HG03439 (cell line): Measurements from ENCODE around the gene NDUFB10.

Experiments used
- ATAC-seq: cut with Tn5 transposase; IDR thresholded peaks from one replicate; pipeline ENCODE4 v1.9.1; 2021; ENCODE audit warnings: mild to moderate bottlenecking, moderate library complexity; ENCODE audit not compliant: unreplicated experiment

Gene NDUFB10

DNA sequence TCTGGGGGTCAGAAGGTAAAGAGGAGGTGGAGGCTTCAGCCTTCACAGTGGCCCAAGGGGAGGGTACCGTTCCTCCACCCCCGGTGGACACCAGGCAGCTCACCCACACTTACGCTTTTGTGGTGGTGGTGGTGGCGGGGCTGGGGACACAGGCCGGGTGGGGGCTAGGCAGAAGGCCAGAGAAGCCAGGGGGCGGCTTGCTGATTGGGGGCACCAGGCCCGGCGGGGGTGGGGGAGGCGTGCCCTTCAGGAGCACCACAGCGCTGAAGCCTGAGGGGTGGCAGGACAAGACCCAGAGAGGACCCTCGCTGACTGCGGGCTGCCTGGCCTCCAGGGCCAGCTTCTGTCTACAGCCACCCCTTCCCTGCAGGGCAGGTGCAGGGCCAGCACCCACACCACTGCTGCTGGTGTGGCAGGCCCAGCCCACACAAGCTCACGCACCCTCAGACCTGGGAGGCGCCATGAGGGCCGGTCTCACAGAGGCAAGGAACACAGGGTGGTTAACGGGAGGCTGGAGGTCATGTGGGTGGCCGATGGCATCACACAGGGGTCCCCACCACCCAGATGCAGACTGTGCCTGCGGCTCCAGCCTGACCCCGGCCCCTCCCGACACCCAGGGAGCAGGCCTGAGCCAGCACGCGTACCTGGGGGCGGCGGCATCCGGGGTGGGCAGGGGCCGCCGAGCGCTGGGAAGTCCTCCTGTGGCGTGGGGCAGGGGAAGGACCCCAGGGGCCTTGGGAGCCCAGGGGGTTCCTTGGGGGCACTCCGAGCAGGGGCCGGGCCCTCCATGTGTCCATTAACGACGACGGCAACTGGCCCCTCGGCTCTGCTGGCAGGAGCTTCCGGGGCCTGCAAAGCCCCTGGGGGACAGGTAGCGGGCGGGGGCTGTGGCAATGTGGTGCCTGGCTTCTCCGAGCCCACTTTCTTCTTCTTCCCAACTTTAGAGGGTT, 39.8 kb downstream of the NDUFB10 start:
- ATAC-seq: no peak

DNA sequence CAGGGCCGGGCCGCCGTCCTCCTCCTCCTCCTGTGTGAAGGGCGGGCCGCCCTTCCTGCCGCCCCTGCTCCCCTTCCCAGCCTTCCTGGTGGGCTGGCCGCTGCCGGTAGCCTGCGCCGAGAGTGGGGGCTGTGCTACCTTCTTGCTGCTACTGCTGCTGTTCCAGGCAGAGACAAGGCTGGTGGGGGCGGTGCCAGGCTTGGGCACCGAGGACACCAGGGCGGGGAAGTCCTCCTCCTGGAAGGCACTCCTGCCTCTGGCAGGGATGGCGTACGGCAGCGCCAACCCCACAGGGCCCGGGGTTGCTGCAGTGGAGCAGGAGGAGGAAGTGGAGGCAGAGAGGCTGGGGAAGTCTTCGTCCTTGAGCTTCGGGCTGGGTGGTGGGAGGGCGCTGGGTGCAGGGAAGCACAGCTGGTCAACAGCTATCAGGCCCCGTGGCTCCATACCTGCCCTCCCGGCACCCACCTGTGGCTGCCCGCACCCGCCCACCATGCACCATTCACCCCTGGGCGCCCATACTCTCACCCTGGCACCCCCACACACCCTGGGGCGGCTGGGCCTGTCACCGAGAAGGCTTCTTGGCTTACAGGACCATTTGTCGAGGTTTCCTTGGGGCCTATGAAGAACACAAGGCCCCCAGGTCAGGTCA, 40.7 kb downstream of the NDUFB10 start:
- no peak for ATAC-seq

DNA sequence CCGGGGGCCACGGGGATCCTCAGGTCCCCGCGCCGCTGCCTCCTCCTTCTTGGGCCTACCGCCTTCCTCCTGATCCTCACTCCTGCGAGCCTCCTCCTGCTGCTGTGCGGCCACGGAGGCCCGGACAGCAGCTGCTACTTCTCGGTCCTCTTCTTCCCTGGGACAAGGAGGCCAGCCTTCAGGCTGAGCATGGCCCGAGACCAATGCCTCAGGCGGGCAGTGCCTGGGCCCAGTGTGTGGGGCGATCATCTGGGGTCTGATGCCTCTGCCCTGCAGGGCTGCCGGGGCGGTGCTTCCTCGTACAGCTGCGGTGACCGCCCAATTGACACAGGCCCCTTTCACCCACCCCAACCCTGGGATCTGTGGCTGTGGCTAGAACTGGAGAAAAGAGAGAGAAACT, 41.7 kb downstream of the NDUFB10 start:
- ATAC-seq: no peak

DNA sequence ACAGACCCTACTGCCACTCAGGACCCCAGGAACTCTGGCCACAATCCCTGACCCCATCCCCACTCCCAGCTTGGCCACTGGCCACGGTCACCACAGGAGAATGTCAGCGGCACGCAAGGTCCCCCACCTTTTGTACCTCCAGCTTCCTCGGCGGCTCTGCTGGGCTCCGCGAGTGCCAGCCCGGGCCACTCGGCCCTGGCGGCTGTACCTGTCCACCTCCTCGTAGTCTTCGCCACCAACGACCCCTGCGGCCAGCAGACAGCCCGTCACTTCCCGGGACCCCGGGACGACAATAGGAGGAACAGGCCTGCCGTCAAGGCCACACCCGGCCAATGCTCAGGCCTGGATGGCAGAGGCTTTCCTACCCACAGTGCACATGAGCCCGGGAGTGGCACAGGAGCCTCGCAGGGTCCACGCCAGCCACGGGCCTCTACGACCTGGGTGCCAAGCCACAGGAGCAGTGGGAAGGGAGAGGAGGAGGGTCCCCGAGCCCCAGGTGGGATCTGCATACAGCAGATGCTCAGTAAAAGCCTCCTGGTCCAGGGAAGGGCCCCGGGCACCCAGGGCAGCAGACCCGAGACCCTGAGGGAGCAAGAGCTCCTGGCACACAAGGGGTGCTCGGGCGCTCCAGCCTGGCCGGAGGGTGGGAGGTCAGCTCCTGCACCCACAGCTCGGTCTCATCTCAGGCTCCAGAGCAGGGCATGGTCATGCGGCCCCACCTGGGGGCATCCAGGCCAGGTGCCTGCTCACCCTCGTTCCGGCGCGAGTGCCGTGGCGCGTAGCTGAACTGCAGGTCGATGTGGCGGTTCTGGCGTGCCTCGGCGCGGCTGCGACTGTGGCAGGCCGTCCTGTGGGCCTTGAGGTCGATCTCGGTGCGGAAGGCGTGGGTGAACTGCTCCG, 42.4 kb downstream of the NDUFB10 start:
- no peak for ATAC-seq

DNA sequence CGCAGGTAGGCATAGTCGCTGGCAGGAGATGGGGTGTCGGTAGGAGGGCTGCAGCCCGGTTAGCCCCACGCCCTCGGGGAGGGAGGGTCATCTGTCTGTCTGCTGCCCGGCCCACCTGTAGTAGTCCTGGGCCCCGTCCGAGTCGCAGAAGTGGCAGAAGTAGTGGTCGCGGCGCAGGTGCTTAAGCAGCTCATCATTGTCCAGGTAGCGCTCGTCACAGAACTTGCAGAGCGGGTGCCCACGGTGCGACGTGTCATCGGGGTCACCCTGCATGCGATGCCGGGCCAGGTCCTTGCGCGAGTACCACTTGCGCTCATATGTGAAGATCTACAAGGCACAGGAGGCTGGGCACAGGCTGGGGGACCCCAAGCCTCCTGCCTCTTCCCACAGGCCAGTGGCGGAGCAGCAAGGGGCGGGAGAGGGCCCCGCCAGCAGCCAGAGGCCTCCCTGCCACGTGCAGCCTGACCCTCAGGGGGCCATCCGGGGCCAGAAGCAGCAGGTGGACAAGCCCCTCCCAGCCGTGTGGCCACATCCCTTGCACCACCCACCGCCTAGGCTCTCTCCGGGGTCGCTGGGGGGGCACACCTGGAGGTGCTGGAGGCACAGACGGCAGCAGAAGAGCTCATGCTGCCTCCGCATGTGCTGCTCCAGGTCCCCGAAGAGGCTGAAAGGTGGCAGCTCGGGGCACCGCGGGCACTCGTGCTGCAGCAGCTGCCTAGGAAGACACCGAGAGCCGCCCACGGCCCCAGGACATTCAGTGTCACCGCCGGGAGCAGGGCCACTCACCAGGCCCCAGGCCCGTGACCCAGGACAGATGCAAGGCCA, 43.3 kb downstream of the NDUFB10 start:
- ATAC-seq: no peak

DNA sequence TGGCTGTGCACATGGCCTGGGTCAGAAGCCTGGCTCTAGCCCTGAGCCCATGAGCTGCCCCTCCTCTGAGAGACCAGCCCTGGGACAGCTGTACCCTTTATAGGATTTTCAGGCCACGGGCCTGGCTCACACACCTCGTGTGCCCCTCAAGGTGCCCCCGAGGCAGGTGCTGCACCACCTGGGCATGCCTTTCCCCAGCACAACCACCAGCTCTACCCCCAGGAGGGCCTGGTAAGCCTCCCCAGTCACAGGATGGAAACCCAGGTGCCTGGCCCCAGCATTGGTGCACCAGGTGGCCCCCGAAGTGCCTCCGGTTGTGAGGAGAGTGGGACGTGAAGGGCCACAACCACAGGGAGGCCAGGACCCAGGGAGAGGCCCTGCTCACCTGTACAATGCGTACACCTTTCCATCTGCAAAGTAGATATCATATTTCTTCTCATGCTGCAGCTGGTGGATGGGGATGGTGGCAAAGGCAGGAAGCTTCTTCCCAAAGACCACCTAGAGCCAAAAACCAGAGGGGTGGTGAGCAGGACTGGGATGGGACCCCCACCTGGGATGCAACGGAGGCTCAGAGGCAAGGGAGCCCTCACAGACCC, 44.0 kb downstream of the NDUFB10 start:
- ATAC-seq: no peak

DNA sequence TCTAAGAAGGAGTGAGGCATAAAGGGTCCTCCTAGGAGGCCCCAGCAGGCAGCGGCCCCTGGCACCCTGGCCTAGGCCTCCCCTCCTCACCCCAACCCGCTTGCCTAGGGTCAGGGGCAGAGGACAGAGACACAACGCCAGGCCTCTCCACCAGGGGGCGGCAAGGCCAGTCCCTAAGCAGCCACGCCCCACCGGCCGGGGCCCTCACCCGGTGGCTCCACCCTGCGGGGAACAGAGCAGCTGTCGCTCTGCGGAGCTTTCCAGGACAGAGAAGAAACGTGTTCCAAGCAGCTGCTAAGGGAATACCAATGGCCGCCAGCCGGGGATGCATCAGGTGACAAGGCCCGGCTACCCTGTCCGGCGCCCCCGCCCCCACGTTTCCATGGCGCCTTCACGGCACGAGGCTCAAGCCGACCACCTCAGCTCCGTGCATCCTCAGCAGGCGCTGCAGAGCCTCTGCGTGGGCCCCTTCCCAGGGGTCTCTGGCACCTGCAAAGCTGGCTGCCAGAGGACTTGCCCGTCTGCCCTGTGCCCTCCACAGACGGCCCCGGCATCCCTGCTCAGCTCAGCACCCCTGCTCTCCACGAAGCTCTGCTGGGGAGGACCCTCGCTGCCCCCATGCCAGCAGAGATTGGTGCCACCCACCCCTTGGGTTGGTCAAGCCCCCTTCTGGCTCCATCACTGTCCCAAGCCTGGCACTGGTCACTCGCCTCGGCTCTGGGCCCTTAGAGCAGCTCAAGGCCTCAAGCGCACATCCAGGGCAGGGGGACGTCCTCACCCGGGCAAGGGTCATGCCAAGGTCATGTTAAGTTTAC, 44.7 kb downstream of the NDUFB10 start:
- peak; percentile 59 for ATAC-seq

DNA sequence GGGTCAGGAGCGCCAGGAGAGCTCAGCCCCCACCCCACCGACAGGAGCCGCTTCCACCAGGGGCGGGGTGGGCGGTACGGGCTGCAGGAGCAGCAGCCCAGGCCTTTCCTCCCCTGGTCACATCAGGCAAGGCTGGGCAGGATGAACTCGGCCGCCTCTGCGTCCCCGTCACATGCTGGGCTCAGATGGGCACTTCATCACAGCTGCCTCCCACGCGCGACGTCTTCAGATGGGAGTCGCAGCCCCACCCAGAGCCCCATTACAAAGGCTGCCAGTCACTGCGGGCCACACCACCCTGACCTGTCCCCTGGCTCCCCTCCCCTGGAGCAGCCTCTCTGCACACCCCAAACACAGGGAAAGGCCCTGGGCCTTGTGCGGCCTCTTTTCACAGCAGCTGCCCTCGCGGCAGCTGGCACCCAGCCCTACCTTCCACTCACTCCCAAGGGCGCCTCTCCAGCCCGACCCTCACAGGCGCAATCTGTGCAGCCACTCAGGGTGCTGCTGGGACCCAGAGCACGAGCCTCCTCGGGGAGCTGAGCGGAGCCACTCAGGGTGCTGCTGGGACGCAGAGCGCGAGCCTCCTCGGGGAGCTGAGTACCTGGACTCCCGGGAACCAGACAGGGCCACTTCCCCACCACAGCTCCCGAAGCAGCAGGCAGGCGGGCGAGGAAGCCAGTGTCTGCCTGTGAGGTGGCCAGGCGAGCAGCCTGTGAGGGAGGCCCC, 45.6 kb downstream of the NDUFB10 start:
- ATAC-seq: no peak

DNA sequence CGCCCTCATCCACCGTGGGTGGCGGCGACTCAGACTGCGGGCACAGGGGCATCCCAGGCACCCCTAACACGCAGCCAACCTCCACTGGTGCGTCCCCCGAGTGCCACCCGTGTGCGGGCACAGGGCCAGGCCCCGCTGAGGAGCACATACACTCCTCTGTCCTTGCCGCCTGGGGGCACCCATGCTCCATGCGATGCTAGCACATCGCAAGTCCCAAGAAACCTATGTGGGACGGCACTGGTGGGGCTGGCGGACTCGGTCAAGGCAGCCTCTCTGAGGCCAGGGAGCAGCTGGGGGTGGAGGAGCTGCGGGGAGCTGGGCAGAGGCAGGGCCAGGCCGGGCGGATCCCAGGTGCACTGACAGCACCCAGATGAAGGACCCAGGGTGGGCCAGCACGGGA, 46.3 kb downstream of the NDUFB10 start:
- no peak for ATAC-seq

DNA sequence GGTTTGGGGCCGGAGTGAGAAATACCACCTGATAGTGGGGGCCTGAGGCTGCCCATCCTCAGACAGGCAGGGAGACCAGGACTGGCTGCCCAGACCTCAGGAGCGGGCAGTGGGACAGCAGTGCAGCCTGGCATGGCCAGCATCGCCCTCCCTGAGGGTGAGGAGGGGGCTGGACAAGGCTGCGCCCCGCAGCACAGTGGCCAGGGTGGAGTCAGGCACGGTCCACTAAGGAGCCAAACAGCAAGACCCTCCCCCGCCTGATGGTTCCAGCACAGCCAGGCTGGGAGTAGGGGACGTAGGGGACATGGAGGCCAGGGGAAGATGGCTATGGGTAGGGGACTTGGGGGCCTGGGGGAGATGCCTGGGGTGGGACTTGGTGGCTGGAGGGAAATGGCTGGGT, 47.0 kb downstream of the NDUFB10 start:
- ATAC-seq: no peak

DNA sequence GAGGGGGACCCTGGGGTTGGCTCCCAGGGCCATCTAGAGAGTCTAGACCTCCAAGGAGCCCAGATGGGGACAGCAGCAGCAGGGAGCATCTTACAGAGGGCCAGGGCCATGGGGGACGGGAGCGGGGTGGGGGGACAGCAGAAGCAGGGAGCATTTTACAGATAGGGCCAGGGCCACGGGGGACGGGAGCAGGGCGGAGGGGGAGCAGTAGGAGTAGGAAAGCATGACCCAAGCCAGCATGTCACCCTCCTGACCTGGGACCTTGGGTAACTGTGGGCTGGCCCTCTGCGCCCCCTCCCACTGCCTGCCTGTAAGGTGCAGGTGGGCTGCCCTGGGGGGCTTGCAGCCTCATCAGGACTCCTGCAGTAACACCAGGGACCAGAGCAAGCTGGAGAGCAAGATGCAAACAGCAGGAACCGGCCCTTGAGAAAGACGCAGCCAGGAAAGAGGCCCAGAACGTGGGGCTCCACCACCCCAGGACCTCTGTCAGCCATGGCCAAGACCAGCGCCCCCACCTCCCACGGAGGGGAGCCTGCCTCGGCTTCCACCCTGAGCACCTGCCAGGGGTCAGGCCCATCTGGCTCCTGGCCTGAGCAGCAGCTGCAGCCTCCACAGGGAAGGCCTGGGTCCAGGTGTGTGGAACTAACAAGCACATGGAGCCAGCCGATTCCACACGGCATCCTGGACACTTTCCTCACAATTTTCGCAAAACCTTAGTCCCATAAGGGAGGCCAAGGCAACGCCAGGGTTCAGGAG, 47.9 kb downstream of the NDUFB10 start:
- ATAC-seq: no peak

DNA sequence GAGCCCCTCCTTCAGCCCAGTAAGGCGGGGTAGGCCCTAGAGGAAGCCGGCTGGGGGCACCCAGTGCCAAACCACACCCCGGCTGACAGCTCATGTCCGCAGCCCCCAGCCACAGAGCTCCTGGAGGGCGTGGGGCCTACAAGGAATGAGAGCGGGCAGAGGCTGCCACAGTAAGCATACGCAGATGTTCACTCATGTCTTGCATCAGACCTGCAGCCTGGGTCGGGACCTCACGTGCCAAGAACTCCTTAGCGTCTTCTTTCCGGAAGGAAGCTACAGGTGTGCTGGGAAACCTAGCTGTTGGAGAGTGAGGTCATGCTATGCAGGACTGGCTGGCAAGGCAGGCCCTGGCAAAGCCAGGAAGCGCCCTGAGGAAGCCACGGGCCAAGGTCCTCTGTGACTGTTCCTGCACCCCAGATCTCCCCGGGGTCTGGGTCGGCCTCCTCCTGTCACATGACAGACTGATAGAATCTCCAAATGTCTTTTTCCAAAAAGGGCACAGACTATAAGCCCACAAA, 48.7 kb downstream of the NDUFB10 start:
- ATAC-seq: no peak

DNA sequence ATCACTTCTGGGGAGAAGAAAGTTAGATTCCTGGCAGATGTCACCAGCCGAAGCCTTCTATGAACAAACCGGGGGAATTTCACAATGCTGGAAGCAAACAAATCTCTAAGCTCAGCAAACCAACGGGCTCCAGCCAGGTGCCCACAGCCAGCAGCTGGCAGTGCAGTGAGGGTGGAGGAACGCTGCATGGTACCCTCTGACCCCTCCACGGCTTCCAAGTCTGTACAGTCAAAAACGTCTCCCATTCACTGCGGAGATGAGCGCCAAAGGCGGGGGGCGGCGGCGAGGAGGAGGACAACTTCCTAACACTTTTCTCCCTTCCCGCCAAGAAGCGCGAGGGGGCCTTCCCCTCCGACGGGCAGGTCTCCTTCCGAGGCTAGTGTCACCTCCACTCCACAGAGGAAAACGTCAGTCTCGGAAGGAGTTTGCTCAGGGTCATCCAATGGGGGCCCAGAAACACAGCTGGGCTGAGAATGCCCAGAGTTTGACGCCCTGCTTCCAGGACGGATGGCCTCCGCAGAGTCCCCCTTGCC, 49.4 kb downstream of the NDUFB10 start:
- no peak for ATAC-seq

DNA sequence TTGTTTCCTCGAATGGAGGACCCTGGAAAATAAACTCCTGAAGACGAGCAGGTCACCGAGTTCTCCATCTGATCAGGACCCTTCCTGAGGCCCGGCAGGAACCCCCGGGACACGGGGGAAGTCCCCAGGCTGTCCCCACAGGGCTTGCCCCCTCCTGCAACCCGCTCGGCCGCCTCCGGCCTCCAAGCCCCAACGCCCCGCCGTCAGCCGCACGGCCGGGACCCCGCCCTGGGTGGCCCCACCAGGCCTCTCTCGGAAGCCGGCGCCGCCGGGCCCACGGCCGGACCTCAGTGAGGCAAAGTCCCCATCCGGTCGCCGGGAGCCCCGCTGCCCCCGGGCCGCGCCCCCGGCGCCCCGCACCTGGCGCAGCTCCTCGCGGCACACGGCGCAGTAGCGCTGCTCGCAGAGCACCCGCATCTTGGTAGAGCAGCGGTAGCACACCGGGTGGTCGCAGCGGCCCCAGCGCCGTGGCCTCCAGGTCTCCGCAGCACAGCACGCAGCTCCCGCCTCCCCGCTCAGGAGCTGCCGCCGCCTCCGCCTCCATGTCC, 49.9 kb downstream of the NDUFB10 start:
- peak; percentile 33 for ATAC-seq

DNA sequence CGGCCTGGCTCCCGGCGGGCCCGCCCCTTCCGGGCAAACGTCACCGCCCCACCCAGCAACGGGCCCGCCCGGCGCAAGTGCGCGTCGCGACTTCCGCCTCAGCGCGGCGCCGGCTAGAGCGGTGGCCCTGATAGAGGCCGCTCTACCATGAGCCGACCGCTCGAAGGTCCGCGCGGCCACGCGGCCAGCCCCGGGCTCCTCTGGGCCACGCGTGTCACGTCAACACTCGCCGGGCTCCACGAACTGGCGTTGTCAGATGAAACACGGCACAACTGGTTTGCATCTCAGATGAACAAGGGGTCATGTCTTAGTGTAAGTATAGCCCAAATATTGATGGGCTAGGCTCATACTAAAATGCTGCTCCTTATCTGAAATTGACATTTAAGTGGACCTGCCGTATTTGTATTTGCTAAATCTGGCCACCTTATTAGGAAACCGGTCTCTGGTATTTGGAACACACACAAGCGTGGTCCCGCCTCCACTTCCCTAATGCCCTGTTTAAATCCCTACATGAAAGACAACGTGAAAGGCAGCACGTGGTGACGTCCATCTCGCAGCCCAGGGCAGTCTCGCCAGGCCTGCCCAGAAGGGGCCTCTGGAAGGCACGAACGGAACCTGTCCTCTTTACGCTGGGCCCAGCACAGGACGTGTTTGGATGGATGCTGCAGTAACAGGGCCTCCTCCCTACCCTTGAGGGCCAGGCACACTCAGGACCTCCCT, 50.6 kb downstream of the NDUFB10 start, which contains the start of gene ZNF598:
ZNF598 (minus strand) TSS at position 31 of the 720 bp plus-strand sequence.
- ATAC-seq: peak; percentile 73
